ENCODE data around the gene GSTM4. TPM values are rescaled to one million over a fixed set of nuclear protein-coding genes. Genes with fewer than 3 reads are reported as not detected.
"Not testable (repeated sequence)": the region's sequence is repeated elsewhere in the genome, so short reads cannot be mapped to it uniquely, and the experiment has no call there.

GSTM4 gene
- total RNA-seq, 1 donor from 2014 or later: 36.8 TPM

DNA sequence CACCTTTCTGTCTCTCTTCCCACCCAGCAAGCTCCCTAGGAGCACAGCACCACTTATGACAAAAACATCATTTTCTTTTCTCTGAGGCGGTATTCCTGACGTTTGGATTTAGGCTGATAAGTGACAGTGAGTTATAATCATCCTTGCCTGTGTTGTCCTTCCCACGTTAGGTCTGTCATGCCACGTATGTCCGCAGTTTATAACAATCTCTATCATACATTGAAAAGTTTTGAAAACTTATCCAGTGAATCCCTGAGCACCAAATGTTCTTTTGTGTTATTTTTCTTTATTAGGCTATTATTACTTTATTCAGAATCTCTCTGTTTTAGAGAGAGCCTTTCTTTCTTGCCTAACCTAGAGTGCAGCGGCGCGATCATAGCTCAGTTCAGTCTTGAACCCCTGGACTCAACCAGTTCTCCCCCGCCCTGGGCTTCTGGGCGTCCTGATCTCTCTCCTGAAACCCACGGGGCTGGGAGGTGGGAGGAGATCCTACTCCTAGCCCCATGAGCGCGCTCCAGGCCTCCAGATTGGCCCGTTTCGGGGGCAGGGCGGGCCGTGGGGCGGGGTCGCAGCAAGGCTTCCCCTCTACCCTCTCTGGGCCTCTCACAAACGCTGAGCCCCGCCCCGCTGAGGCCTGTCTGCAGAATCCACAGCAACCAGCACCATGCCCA, 11.7 kb downstream of the GSTM4 start, which contains the start of gene GSTM2:
TSS of gene GSTM2 (plus strand) at position 606 of the 671 bp plus-strand sequence. CDS start at position 665, 59 bp downstream.
- Histone ChIP-seq H3K27me3 (ENCODE audit: low read depth) (no peaks in the 10 kb centered on the region), H3K4me3 (peak within 1 kb of the TSS; percentile 73), H3K9me3 (replicated peaks) (no peaks in the 10 kb centered on the region), H3K27ac (replicated peaks) (peak within 1 kb of the TSS; percentile 63), H3K4me1 (peaks cover 30% of the 10 kb centered on the region), H3K36me3 (peaks cover 10% of the 10 kb centered on the region)
- intact Hi-C loops (cut with micrococcal nuclease): no loop called here
- TF ChIP-seq, protein P1, sequence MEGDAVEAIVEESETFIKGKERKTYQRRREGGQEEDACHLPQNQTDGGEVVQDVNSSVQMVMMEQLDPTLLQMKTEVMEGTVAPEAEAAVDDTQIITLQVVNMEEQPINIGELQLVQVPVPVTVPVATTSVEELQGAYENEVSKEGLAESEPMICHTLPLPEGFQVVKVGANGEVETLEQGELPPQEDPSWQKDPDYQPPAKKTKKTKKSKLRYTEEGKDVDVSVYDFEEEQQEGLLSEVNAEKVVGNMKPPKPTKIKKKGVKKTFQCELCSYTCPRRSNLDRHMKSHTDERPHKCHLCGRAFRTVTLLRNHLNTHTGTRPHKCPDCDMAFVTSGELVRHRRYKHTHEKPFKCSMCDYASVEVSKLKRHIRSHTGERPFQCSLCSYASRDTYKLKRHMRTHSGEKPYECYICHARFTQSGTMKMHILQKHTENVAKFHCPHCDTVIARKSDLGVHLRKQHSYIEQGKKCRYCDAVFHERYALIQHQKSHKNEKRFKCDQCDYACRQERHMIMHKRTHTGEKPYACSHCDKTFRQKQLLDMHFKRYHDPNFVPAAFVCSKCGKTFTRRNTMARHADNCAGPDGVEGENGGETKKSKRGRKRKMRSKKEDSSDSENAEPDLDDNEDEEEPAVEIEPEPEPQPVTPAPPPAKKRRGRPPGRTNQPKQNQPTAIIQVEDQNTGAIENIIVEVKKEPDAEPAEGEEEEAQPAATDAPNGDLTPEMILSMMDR (IDR thresholded peaks at IDR 0.05; ENCODE audit: borderline replicate concordance): no peak
- peak; percentile 96 for DNase-seq

DNA sequence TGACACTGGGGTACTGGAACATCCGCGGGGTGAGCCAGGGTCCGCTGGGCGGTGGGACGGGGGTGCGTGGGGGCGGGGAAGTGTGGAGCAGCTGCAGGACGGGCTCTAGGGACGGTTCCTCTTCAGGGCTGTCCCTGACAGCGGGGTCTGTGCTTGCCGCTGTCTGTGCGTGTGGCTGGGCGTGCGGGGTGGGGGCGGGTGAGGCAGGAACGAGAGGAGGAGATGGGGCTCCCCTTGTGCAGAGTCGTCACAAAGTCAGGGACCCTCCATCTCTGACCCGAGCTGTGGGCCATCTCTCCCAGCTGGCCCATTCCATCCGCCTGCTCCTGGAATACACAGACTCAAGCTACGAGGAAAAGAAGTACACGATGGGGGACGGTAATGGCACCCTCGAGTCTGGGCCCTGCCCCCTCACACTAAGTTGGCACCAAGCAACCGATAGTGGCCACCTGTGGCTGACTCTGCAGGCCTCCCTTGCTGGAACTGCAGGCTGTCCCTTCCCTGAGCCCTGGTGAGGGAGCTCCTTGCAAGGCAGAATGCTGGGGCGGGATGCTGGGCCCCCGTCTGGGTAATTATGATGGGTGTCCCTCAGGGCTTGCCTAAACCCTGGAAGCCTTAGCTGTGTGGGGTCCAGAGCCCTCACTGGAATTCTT, 12.3 kb downstream of the GSTM4 start:
- Histone ChIP-seq H3K36me3 (peaks cover 12% of the 10 kb centered on the region), H3K27me3 (ENCODE audit: low read depth) (no peaks in the 10 kb centered on the region), H3K4me3 (peak overlapping the region; percentile 73), H3K27ac (replicated peaks) (peak overlapping the region; percentile 63), H3K4me1 (peaks cover 29% of the 10 kb centered on the region), H3K9me3 (replicated peaks) (no peaks in the 10 kb centered on the region)
- TF ChIP-seq, protein P1 (IDR thresholded peaks at IDR 0.05; ENCODE audit: borderline replicate concordance): no peak
- intact Hi-C loops (cut with micrococcal nuclease): no loop called here
- DNase-seq: no peak

DNA sequence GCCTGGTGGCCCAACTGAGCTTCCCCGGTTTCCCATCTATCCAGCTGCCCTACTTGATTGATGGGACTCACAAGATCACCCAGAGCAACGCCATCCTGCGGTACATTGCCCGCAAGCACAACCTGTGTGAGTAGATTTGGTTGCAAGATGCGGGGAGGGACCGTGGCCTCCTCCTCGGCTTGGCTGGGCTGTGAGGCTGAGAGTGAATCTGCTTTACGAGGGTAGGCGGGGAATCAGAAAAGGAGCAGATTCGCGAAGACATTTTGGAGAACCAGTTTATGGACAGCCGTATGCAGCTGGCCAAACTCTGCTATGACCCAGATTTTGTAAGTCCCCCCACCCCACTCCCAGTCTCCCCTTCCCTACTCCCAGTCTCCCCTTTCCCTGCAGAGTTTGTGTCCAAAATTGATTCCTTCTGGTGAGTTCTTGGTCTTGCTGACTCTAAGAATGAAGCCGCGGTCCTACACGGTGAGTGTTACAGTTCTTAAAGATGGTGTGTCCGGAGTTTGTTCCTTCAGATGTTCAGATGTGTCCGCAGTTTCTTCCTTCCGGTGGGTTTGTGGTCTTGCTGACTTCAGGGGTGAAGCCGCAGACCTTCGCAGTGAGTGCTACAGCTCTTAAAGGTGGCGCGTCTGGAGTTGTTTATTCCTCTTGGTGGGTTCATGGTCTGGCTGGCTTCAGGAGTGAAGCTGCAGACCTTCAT, 13.5 kb downstream of the GSTM4 start:
- DNase-seq: no peak
- Histone ChIP-seq H3K4me3 (no peak overlapping the region), H3K36me3 (peaks cover 15% of the 10 kb centered on the region), H3K27me3 (ENCODE audit: low read depth) (no peaks in the 10 kb centered on the region), H3K27ac (replicated peaks) (no peak overlapping the region), H3K4me1 (peaks cover 21% of the 10 kb centered on the region), H3K9me3 (replicated peaks) (no peaks in the 10 kb centered on the region)
- TF ChIP-seq, protein P1 (IDR thresholded peaks at IDR 0.05; ENCODE audit: borderline replicate concordance): no peak
- intact Hi-C loops (cut with micrococcal nuclease): no loop called here

DNA sequence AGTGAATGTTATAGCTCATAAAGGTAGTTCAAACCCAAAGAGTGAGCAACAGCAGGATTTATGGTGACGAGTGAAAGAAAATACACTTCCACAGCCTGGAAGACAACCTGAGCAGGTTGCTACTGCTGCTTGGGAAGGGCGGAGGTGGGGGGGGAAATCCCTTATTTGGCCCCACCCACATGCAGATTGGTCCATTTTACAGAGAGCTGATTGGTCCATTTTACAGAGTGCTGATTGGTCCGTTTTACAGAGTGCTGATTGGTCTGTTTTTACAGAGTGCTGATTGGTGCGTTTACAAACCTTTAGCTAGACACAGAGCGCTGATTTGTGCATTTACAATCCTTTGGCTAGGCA, 14.0 kb downstream of the GSTM4 start:
- H3K4me3 ChIP-seq; H3K27me3 ChIP-seq (ENCODE audit: low read depth); DNase-seq; H3K27ac ChIP-seq (replicated peaks); H3K9me3 ChIP-seq (replicated peaks); intact Hi-C loops (cut with micrococcal nuclease): not testable (repeated sequence)
- Histone ChIP-seq H3K4me1 (peaks cover 21% of the 10 kb centered on the region), H3K36me3 (peaks cover 12% of the 10 kb centered on the region)

DNA sequence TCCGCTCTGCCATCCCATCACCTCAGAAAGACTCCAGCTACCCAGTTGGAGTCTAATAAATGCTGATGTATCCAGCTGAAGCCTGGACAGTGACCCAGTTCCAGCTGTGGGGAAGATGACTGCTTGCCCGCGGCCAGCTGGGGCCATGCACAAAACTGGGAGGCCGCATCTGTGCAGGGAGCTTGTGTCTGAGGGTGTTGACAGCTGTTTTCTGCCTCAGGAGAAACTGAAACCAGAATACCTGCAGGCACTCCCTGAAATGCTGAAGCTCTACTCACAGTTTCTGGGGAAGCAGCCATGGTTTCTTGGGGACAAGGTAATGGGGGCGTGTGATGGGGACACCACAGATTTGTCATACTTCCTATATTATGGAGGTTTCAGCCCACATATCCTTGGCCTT, 15.2 kb downstream of the GSTM4 start:
- Histone ChIP-seq H3K4me3 (no peak overlapping the region), H3K27ac (replicated peaks) (no peak overlapping the region), H3K9me3 (replicated peaks) (no peaks in the 10 kb centered on the region), H3K4me1 (peaks cover 21% of the 10 kb centered on the region), H3K36me3 (peaks cover 11% of the 10 kb centered on the region), H3K27me3 (ENCODE audit: low read depth) (no peaks in the 10 kb centered on the region)
- intact Hi-C loops (cut with micrococcal nuclease): no loop called here
- TF ChIP-seq, protein P1 (IDR thresholded peaks at IDR 0.05; ENCODE audit: borderline replicate concordance): no peak
- no peak for DNase-seq

DNA sequence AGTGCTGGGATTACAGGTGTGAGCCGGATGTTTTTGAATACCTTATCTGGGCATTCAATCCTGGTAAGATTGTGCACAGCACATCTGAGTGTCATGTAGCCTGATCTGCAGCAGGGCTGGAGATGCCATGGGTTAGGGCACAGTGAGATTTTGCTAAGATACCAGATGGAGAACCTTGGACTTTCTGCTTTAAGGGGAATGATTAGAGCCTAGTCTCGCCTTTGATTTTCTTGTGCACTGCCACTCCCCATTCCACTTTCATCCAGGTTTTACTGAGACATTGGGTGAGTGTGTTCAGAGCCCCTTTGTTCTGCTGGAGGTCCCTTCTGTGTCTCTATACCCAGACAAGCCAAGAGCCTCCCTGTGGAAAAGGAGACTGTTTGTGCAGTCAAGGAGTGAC, 18.0 kb downstream of the GSTM4 start:
- H3K27me3 ChIP-seq (ENCODE audit: low read depth); H3K27ac ChIP-seq (replicated peaks); H3K4me1 ChIP-seq; DNase-seq; intact Hi-C loops (cut with micrococcal nuclease); H3K9me3 ChIP-seq (replicated peaks); H3K4me3 ChIP-seq: not testable (repeated sequence)
- H3K36me3 ChIP-seq: peaks cover 11% of the 10 kb centered on the region

DNA sequence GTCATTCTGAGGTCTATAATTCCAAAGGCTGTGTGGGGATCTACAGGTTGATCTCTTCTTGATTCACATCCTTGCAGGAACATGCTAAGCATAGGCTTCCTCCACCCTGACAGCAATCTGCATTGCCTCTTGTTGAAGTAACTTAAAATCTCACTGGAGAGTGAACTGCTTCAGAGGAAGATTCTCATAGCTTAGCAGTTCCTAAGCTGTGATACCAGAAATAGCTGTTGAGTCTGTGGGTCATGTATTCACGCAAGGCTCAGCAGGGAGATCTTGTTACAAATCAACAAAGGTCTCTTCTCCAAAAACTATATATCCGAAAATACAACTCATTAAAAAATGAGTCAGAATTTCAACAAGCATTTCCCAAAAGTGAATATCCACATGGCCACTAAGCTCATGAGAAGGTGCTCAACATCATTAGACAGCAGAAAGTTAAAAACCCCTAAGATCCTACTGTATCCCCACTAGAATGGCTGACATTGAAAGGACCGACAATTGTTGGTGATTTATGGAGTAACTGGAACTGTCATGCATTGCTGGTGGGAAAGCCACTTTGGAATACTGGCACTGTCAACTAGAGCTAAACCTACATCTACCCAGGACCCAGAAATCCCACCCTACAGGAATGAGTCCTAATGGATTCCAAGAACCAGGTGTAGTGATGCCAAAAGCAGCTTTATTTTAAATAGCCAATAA, 20.9 kb downstream of the GSTM4 start:
- H3K27ac ChIP-seq (replicated peaks); H3K4me3 ChIP-seq; H3K36me3 ChIP-seq; intact Hi-C loops (cut with micrococcal nuclease); H3K4me1 ChIP-seq; H3K9me3 ChIP-seq (replicated peaks); H3K27me3 ChIP-seq (ENCODE audit: low read depth); DNase-seq: not testable (repeated sequence)
